T1000 (cell line): ENCODE data around the gene TXNDC5.
"Not testable (repeated sequence)": the region's sequence is repeated elsewhere in the genome, so short reads cannot be mapped to it uniquely, and the experiment has no call there.

Experiments
- DNase-seq: peaks from one replicate; lab custom pipeline; 2025; ENCODE audit warnings: mixed read lengths; lab: John Stamatoyannopoulos, UW

Gene TXNDC5

DNA sequence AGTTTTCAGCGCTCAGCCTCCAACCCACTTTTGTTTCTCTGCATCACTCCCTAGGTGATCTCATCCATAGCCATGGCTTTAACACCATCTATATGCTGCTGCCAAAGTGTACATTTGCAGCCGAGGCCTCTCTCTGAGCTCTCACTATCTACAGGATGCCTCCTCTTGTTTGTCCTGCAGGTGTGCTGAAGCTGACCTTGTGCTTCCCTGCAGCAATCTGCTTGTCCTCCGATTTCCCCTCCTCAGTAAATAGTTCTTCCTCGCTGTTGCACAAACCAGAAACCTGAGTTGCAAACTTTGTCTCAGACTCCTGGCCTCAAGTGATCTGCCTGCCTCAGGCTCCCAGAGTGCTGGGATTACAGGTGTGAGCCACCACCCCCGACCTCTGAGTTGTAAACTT lies 3.7 kb upstream of the TXNDC5 start:
- DNase-seq: no peak

DNA sequence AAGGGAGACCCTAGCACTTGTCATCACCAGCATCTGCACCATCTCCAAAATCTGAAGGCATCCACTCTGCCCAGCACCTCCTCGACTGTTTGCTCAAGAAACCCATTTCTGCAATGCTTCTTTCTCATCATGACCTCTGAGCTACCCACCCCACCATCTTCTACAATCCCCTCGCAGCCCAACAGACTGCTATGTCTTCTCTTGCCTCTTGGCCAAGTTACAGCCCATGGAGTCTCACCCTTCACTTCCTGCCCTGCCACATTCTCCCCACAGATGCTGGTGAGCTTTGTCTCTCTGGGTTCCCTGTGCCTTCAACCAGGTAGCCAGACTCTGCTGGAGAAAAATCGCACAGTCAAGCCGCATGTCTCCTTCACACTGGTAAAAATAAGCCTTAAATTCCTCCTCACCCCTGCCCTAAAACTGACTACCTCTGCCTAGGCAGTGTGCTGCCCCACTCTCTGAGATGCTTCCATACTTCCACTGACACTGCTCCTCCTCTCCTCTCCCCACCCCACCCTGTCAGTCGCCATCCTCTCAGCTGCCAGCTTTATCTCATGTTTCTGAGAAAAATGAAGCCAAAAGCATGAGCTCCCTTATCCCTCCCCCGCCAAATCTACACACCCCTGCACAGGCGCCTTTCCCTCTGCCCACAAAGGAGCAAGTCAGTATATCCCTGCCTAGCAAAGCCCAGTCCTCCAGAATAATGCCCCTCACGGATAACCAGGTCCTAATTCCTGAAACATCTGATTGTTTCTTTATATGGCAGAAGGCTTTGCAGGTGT lies 2.3 kb upstream of the TXNDC5 start:
- no peak for DNase-seq

- no peak for DNase-seq
Observed at GRCh38 chr6:7912024-7912423, 1.4 kb upstream of the TXNDC5 start.

GRCh38 chr6:7911345-7911725 lies 747 bp upstream of the TXNDC5 start:
- DNase-seq: no peak

GRCh38 chr6:7910298-7910653 lies 312 bp downstream of the TXNDC5 start:
- DNase-seq: no peak

DNA sequence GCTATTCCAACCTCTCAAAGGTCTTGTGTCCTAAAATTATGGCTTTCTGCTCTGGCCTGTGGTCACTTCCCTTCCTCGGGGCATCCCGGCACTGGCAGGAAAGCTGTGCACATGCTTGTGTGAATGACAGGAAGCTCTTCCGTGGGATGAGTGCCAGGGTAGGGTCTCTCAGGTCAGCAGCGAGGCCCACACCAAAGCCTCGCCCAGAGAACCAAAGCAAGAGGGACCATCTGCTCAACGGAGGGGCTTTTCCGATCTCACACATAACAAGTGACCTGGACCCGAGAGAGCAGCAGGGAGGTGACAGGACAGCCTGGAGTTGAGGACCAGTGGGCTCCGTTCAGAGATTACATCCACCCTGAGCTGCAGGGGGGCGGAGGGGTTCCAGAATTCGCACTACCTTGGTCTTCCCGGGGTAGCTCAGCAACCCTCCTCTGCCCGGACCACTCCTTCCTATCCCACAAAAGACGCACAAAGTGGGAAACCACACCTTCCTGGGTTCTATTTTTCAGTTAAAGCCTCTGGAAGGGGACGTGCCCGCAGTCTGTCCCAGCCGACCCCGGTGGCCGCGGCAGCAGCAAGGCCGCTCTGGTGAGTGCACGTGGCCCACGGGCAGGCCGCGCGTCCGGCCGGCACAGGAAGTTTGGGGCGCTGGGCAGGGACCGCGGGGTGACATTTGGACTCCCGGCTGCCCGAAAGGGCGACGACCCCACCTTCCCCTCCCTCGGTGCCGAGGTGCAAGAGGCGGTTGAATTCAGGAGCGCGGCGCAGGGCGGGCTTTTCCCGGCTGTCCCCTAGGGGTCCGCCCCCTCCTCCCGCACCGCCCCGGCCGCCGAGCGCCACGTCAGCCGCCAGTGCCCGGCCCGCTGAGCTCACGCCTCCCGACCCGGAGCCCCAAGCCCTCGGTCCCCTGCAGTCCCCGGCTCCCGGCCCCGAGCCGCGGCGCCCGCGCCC lies 988 bp downstream of the TXNDC5 start:
- DNase-seq: no peak

GRCh38 chr6:7907159-7907558 lies 3.4 kb downstream of the TXNDC5 start:
- DNase-seq: no peak

DNA sequence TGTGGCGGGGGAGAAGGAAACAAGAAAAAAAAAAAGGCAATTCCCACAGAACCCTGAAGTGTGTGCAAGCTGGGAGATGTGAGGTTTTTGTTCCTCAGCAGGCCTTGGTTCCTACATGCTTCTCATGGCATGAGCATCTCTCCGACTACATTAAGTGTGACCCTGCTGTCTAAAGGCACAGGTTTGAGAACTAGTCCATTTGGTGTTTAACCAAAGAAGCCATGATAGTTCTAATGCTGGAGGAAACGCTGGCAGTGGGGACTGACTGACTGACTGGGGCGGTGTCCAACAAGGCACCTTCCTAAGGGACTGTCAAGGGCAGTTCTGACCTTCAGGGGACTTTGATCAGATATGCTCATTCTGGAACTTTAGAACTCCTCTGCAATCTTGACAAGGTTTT lies 3.8 kb downstream of the TXNDC5 start:
- no peak for DNase-seq

- DNase-seq: no peak
Observed at GRCh38 chr6:7905416-7905815, 5.2 kb downstream of the TXNDC5 start.

GRCh38 chr6:7904654-7905319 lies 5.8 kb downstream of the TXNDC5 start:
- no peak for DNase-seq

- no peak for DNase-seq
Observed at GRCh38 chr6:7903673-7904072, 6.9 kb downstream of the TXNDC5 start.

GRCh38 chr6:7902867-7903266 lies 7.7 kb downstream of the TXNDC5 start:
- no peak for DNase-seq

DNA sequence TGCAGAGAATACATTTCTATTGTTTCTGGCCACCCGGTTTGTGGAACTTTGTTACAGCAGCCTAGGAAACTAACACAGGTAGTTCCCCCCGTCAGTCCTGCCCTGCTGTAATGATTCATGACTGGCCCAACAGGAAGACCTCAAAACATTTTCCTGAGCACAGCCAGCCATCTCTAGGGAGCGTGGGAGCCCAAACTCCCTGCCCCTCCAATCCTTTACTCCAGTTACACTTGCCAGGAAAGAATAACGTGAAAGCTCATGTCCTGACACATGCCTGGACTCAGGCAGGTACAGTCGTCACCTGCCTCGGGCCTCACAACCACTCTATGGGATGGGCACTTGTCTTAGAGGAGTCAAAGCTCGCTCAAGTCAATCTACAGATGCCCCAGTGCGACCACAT lies 8.4 kb downstream of the TXNDC5 start:
- no peak for DNase-seq

GRCh38 chr6:7901780-7902179 lies 8.8 kb downstream of the TXNDC5 start:
- no peak for DNase-seq

DNA sequence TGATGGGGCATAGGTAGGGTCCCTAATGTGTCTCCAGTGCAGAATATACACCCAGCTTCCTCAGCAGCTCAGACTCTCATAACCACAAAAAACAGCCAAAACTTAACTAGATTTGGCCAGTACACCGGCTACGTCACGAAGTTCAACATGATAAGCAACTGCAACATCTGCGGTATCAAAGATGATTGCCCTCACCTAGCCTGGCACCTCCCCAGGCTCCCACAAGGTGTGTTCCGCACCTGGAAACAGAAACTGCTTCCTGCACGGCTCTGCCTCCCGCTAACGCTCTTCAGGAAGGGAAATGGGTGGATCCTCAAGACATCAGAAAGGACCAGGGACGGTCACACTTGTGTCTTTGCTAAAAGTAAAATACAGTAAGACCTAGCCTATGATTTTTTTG lies 9.5 kb downstream of the TXNDC5 start:
- no peak for DNase-seq

DNA sequence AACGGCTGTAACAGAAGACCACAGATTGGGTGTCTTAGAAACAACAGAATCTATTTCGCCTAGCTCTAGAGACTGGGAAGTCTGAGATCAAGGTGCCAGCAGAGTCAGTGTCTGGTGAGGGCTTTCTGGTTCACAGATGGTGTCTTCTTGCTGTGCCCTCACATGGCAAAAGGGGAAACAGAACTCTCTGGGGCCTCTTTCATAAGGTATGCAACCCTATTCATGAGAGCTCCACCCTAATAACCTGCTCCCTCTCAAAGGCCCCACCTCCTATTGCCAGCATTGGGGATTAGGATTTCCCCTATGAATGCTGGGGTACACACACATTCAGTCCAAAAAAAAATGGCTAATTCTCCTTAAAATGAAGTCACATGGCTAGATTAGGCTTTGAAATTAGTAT lies 10.0 kb downstream of the TXNDC5 start:
- DNase-seq: no peak

- no peak for DNase-seq
Observed at GRCh38 chr6:7899889-7900213, 10.7 kb downstream of the TXNDC5 start.

GRCh38 chr6:7899101-7899888 lies 11.3 kb downstream of the TXNDC5 start:
- no peak for DNase-seq

GRCh38 chr6:7898193-7898586 lies 12.4 kb downstream of the TXNDC5 start:
- DNase-seq: not testable (repeated sequence)

- no peak for DNase-seq
Observed at GRCh38 chr6:7897461-7898192, 13.0 kb downstream of the TXNDC5 start.

DNA sequence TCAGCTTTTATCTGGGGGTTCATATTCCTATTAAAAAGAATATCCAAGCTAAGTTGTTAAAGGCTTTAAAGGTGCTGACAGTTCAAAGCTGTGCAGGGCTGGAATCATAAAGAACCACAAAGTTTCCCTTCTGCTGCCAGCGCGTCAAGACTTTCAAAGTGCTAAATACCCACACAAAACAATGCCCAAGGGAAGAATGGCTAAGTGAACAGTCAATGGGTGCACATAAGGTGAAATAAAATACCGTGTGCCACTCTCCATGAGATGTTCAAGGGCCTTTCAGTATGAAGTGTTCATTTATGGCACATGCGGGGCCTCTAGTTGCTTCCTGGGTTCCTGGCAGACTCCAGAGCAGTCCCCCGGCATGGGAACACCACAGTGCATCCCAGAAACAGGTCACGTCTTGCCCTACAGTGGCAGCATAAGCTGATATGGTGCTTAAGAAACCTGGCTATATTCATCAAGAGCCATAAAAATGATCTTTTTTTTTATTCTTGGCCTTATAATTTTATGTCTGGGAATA lies 14.1 kb downstream of the TXNDC5 start:
- DNase-seq: no peak
